Measurements from ENCODE around the gene RFX2. TPM values are rescaled to one million over a fixed set of nuclear protein-coding genes. Genes with fewer than 3 reads are reported as not detected.

RFX2 gene
- total RNA-seq, 2 donors from 2014 or later, result 6.6 to 11.0 TPM

DNA sequence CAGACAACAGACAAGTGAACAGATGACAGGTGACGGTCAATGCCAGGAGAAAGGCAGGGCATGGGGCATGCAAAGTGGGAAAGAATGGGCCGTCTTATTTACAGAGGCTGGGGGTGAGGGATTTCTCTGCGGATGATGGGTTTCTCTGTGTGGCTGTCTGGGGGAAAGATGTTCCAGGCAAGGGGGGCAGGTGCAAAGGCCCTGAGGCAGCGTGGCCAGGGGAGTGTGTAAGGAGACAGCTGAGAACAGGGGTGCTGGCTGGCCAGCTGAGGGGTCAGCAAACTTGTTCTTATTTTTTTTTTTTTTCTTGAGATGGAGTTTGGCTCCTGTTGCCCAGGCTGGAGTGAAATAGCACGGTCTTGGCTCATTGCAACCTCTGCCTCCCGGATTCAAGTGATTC is 110.6 kb downstream of the RFX2 start:
- Mint-ChIP-seq H3K4me1 (no peaks in the 10 kb centered on the region), H3K9me3 (peaks cover 13% of the 10 kb centered on the region), H3K36me3 (ENCODE audit: low read depth) (peaks cover 19% of the 10 kb centered on the region), H3K27me3 (ENCODE audit: insufficient read depth) (no peaks in the 10 kb centered on the region), H3K27ac (no peak overlapping the region), H3K4me3 (no peak overlapping the region)
- no peak for DNase-seq
- H3K9me3 ChIP-seq (ENCODE audit: control insufficient read depth, low read length), result no peaks in the 10 kb centered on the region
- H3K9ac ChIP-seq (ENCODE audit: extremely low read depth, low read length, poor library complexity, severe bottlenecking), result no peak overlapping the region
- no peaks in the 10 kb centered on the region for H3K4me1 ChIP-seq (ENCODE audit: control insufficient read depth, insufficient read depth, low read length)
- H3K36me3 ChIP-seq (ENCODE audit: control insufficient read depth, insufficient read depth, low read length), result no peaks in the 10 kb centered on the region
- 92 to 94% methylated on average over 6 of the region's 6 CpGs for WGBS, 2 experiments (ENCODE audit: insufficient coverage in 1 of 2, insufficient read length in 1 of 2)
- H3K27ac ChIP-seq (ENCODE audit: low read depth, low read length), result no peak overlapping the region
- no peaks in the 10 kb centered on the region for H3K27me3 ChIP-seq (ENCODE audit: control insufficient read depth, insufficient read depth, low read length, poor library complexity, severe bottlenecking)
- no peak overlapping the region for H3K4me3 ChIP-seq (ENCODE audit: low read length)
- TF ChIP-seq CTCF (conservative IDR thresholded peaks at IDR 0.05), result no peak

GRCh38 chr19:5997371-5997770 is 112.9 kb downstream of the RFX2 start:
- Histone ChIP-seq H3K27ac (ENCODE audit: low read depth, low read length) (no peak overlapping the region), H3K9ac (ENCODE audit: extremely low read depth, low read length, poor library complexity, severe bottlenecking) (no peak overlapping the region), H3K4me3 (ENCODE audit: low read length) (no peak overlapping the region), H3K4me1 (ENCODE audit: control insufficient read depth, insufficient read depth, low read length) (no peaks in the 10 kb centered on the region), H3K9me3 (ENCODE audit: control insufficient read depth, low read length) (no peaks in the 10 kb centered on the region), H3K27me3 (ENCODE audit: control insufficient read depth, insufficient read depth, low read length, poor library complexity, severe bottlenecking) (no peaks in the 10 kb centered on the region), H3K36me3 (ENCODE audit: control insufficient read depth, insufficient read depth, low read length) (no peaks in the 10 kb centered on the region)
- H3K27ac Mint-ChIP-seq, result no peak overlapping the region
- no peak overlapping the region for H3K4me3 Mint-ChIP-seq
- no peaks in the 10 kb centered on the region for H3K4me1 Mint-ChIP-seq
- DNase-seq, result peak; percentile 86
- no peaks in the 10 kb centered on the region for H3K27me3 Mint-ChIP-seq (ENCODE audit: insufficient read depth)
- peak; percentile 72 for TF ChIP-seq CTCF (conservative IDR thresholded peaks at IDR 0.05)
- peaks cover 13% of the 10 kb centered on the region for H3K9me3 Mint-ChIP-seq
- peaks cover 19% of the 10 kb centered on the region for H3K36me3 Mint-ChIP-seq (ENCODE audit: low read depth)
- WGBS, 2 experiments (ENCODE audit: insufficient coverage in 1 of 2, insufficient read length in 1 of 2), result 81 to 82% methylated on average over 16 to 17 of the region's 17 CpGs

GRCh38 chr19:5996623-5997320 is 113.5 kb downstream of the RFX2 start:
- no peaks in the 10 kb centered on the region for H3K27me3 Mint-ChIP-seq (ENCODE audit: insufficient read depth)

More at GRCh38 chr19:5996623-5997320, 113.5 kb downstream of the RFX2 start:
- H3K9ac ChIP-seq (ENCODE audit: extremely low read depth, low read length, poor library complexity, severe bottlenecking), result no peak overlapping the region
- no peak for DNase-seq
- no peaks in the 10 kb centered on the region for H3K36me3 ChIP-seq (ENCODE audit: control insufficient read depth, insufficient read depth, low read length)
- no peaks in the 10 kb centered on the region for H3K9me3 ChIP-seq (ENCODE audit: control insufficient read depth, low read length)
- H3K27me3 ChIP-seq (ENCODE audit: control insufficient read depth, insufficient read depth, low read length, poor library complexity, severe bottlenecking), result no peaks in the 10 kb centered on the region
- no peak for TF ChIP-seq CTCF (conservative IDR thresholded peaks at IDR 0.05)
- Mint-ChIP-seq H3K36me3 (ENCODE audit: low read depth) (peaks cover 17% of the 10 kb centered on the region), H3K4me3 (no peak overlapping the region), H3K9me3 (peaks cover 13% of the 10 kb centered on the region), H3K27ac (no peak overlapping the region), H3K4me1 (no peaks in the 10 kb centered on the region)
- H3K4me1 ChIP-seq (ENCODE audit: control insufficient read depth, insufficient read depth, low read length), result no peaks in the 10 kb centered on the region
- WGBS, 2 experiments (ENCODE audit: insufficient coverage in 1 of 2, insufficient read length in 1 of 2), result 91 to 96% methylated on average over 34 to 37 of the region's 37 CpGs
- no peak overlapping the region for H3K4me3 ChIP-seq (ENCODE audit: low read length)
- H3K27ac ChIP-seq (ENCODE audit: low read depth, low read length), result no peak overlapping the region

Data from endodermal cell (in vitro differentiated cells).